TTC549 (cell line): ENCODE data around the gene FOXO6.

Experiments
- FAIRE-seq: peaks from 2 replicates; lab custom pipeline; 2012; peaks lifted over from hg19 to GRCh38; lab: Jason Lieb, UNC

FOXO6 gene

DNA sequence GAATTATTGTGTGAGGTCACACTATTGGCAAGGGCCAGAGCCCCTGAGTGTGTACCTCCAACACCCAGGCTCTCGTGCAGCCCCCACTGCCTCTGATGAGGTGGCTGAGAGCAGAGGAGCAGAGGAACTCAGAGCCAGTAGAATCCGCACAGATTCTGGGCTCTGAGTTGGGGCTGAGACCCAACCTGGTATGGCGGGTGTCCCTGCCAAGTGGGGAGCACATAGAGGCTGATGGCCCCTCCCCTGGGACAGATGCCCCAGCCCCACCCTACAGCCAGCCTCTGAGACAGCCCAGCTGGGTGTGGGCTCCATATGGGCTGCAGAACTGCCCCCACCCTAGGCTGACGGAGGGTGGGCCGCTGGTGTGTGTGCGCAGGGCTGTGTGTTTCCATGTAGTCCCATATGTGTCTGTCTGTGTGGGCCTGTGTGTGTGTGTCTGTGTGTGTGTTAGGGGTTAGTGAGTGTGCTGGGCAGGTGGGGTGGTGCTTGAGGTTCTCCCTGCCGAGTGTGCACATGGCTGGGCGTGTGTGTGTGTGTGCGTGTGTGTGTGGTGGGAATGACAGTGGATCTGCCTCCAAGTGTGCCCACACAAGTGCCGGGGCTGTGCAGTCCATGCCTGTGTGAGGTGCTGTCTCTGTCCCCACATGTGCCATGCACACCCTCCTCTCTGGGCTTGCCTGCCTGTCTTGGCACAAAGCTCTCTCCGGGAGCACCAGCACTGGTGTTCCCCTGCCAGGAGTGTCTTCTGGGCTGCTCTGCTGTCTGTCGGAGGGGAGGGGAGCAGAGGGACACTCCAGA, 24.4 kb downstream of the FOXO6 start:
- FAIRE-seq = no peak

DNA sequence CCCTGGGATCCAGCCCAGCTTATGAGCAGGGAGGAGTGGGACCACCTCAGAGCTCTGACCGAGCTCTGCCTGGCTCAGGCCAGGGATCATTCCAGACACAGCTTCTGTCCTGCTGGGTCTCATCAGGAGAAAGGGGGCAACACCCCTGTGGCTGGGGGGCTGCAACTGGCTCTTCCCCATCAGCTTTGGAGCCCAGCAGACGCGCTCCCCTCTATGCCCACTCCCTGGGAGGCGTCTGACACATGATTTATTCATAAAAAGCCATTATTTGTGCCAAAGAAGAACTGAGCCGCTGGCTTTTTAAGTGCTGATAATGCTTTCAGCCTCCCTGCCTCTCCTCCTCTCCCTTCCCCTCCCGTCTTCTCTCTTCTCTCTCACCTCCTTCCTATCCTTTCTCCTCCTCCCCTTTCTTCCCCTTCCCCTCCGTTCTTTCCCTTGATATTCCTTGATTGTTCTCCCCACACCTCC, 25.0 kb downstream of the FOXO6 start:
- no peak for FAIRE-seq

DNA sequence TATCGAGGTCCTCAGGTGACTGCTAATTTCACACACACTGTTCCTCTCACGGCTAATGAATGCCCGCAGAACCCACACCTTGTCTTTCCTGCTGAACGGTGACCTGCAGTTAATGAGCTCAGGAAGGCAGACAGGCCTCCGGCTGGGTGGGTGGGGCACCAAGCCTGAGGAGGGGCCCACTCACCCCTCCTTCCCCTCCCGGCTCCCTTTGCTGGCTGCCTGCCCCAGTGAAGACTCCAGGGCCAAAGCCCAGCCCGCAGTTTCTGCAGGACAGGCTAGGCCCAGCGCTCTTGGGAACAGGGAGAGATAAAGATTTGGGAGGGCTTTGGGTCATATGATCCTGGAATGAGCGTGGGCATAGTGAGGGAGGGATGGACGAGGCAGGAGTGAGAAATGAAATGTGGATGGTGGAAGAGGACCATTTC, 26.4 kb downstream of the FOXO6 start:
- FAIRE-seq = no peak

DNA sequence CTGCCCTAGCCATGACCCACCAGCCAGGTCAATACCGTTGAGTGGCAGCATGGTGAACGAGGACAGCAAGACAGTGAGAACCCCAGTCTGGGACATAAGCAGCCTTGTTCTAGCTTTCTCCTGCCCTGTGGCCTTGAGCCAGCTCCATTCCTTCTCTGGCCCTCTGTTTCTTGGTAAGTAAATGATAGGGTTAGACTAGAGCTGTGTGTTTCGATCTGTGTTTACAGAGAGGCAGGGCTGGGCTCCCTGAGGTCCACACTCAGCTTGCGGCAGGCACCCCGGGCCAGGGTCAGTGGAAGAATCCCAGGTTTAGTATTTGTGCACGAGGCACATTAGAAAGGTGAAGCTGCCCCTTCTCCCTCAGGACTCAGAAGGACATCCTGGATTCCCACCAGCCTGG, 27.3 kb downstream of the FOXO6 start:
- no peak for FAIRE-seq

DNA sequence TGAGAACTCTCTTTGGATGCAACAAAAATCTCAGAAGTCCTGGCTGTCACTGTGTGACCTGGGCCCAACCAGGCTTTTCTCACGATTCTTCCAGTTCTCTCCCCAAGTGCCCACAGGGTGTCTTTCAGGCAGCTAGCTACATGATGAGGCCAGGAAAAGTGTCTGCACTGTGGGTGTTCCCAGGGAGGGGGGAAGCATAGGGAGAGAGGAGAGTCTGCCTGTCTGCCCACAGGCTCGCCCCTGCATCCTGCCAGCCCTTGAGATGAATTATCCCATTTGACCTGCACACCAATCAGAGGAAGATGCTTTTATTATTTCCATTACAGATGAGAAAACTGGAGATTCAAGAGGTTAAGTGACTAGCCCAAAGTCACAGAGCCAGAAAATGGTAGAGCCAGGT, 27.8 kb downstream of the FOXO6 start:
- FAIRE-seq = no peak

DNA sequence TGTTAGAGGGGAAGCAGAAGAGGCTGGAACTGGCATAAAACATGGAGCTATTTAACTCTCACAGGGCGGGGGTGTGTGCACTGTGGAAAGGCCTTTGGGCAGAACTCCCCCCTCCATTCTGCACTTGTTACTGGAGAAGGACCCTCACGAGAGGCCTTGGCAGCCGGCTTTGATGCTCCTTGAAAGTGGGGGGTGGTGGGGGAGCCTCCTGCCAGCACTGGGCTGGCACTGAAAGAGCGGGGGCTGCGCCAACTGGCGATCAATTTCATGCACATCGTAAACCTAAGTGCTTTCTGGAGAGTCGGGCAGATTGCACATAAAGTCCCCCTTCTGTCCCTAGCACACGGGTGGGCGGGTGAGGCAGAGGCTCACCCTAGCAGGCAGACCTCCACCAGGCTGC, 28.9 kb downstream of the FOXO6 start:
- FAIRE-seq = no peak

DNA sequence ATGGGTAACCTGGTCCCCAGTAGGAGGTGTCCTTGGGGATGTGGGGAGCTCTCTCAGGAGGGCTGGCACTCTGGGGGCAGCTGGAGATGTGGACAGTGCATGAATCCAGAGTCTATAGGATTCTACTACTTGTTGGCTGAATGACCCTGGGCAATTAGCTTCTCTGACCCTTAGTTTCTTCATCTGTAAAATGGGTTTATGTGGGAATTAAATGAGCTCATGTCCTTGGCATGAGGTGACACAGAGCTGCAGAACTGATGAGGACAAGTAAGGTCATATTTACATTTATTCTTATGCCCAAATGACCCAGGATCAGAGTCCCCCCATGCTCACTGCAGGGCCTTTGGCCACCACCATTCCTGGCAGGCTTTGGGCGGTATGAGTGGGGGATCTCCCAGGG, 29.3 kb downstream of the FOXO6 start:
- no peak for FAIRE-seq

DNA sequence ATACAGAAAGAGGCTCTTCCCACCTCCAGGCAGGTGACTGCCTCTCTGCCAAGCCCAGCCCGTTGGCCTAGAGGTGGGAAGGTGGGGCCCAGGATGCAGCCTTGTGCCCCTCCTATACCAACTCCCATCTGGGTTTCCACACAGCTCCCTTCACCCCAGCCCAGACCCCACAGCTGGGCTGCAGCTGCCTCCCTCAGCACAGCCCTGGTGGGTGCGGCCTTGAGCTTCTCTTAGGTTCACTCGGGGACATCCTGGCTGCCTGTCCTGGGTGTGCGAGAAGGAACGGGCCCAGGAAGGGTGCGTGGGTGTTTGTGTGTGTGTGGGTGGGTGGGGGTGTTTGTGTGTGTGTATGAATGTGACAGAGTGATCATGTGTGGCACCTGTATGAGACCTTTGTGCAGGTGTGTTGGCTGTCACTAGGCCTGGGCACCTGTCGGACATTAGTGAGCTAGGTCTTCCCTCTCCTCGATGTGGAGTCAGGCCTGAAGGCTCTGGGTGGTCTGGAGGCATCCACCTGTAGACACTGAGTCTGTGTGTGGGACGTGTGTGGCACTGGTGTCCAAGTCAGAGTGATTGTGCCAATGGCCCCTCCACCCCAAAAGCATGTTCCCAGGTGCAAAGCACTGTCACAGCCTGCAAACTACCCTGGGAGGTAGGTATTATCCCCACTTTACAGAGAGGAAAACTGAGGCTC, 30.7 kb downstream of the FOXO6 start:
- no peak for FAIRE-seq

DNA sequence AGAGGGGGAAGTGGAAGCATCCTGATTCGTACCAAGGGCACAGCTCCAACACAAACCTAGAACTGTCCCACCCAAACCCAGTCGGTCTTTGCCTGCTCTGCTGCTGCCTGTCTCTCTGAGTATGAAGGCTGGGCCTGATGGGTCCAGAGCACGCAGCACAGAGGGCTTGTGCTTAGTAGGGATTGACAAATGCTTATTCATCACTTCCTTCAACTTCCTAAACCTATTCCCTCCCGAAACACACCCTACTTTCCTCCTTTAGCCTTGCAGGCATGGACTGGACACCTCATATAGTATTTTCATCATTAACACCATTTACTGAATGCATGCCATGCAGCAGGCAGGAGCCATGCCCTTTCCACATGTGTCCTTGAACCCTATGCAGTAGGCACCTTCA, 31.3 kb downstream of the FOXO6 start:
- no peak for FAIRE-seq

DNA sequence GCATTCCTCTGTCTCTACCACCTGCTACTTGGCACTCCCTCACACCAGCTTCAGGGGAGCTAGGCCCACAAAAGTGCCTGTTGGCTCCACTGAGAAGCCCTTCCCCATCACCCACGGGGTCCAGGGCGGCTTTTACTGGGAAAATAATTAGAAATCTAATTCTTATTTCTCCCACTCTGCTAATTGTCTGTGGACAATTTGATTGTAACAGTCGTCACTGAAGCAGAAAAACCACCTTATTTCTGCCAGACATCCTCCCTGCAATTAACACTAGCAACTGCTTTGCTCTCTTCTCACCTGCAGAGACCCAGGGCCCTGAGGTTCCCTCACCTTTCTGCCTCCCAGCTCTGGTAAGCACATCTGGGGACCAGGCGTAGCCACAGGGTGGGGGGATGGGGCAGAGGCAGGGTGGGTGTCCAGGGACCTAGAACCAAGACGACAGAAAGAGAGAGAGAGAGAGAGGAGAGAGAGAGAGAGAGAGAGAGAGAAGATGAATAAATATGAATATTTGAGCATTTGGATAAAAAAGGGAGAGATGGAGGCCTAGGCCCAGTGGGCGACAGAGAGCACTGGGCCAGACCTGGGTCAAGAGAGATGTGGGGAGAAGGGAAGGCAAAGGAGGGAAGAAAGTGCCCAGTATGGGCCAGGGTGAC, 32.6 kb downstream of the FOXO6 start:
- no peak for FAIRE-seq

DNA sequence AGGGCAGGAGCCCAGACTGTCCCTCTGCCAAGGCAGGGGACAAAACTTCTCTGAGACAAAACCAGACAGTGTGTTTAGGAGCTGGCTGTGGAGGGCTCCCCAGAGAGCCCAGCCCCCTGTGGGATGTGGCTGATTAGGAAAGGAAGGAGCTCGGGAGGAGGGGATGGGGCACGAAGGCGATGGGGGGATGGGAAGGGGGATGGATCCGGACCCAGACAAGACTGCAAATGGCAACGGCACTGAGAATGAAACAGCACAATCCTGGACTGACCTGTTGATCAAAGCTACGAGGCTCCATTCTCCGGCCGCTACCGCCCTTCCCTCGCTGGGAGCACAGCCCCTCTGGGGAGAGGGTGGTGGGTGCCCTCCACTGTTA, 33.1 kb downstream of the FOXO6 start:
- FAIRE-seq = no peak

DNA sequence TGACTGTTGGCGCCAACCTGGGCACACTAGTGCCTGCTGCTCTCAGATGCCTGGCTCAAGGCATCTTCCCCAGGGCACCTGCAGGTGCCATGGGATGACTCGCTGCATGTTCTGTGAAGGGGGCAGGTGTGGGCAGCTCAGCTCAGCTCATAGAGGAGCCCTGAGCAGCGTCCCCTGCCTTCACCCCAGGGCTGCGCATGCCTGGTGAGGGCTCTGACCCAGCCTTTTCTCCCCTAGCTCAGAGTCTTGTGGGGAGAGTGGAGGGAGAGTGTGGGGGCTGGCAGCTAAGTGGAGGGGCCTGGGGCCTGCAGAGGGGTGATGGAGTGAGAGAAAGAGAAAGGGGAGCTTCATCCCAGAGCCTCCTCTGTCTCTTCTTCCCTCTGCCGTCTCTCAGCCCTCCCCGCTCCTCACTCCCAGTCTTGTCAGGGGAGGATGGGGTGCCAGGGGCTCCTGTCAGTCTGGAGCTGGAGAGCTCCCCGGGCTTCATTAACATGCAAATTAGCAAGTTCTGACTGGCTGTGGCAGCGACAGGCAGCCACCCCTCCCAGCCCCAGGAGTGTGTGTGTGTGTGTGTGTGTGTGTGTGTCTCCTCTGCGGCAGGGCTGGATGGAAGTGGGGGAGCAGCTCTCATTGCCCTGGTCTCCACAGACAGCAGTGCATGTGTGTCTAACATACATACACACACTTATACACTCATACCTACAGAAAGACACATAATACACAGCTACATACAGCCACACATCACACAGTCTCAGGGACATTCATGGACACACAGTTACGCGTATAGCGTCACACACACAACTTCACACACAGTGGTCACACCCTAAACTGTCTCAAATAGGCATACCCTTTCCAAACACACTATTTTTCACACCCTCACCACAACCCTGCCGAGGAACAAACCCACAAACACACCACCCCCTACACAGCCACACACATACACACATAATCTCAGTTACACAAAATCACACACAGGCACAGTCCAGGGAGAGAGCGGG, 34.0 kb downstream of the FOXO6 start:
- FAIRE-seq = no peak

DNA sequence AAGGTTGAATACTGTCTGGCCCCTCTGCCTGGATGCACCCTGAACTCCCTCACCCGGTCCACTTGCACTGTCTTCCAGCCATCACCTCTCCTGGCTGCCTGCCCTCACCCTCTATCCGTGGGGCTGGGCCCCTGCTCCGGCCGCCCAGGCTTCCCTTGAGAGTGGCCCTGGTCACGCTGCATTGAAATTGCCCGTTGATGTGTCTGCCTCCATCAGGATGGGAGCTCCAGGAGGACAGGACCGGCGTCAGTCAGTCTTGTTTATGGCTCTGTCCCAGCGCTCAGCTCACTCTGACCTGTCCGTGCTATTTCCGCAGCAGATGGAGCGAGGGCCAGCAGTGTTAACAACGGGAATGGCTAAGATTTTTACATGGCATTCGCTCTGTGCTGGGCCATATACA, 34.9 kb downstream of the FOXO6 start:
- FAIRE-seq = no peak

DNA sequence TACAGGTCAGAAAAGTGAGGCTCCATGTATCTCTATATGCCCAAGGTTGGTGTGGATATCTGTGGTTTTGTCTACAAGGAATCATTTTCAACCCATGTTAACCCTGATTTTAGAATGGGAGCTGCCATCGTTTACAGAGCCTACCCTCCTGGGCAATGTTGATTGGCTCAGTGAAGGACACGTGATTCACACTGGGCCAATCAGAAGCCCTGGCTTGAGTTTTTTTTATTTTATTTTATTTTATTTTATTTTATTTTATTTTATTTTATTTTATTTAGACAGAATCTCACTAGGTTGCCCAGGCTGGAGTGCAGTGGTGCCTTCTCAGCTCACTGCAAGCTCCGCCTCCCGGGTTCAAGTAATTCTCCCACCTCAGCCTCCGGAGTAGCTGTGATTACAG, 35.8 kb downstream of the FOXO6 start:
- no peak for FAIRE-seq

DNA sequence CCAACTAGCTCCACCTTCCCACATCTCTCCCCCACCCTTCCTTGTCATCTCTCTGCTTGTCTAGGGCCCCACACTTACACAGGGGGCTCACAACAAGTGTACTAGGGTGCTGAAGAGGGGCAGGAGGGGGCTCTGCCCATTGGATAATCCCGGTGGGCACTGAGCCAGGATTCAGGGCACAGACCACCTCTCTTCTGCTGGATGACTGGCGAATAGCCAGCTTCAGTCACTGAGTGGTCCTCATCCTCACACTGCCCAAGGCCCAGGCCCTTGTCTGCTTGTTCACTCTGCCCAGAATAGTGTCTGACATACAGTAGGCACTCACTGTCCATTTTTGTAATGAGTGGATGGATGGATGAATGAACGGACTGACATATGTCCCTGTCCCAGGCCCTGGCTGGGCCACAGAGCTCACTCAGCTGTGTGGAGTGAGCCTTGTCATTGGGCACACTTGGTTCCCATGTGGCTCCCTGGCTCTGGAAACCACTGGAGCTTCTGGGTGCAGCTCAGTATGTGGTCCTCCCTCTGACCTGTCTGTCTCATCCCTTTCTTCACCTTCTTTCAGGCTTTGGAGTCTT, 36.6 kb downstream of the FOXO6 start:
- FAIRE-seq = no peak

DNA sequence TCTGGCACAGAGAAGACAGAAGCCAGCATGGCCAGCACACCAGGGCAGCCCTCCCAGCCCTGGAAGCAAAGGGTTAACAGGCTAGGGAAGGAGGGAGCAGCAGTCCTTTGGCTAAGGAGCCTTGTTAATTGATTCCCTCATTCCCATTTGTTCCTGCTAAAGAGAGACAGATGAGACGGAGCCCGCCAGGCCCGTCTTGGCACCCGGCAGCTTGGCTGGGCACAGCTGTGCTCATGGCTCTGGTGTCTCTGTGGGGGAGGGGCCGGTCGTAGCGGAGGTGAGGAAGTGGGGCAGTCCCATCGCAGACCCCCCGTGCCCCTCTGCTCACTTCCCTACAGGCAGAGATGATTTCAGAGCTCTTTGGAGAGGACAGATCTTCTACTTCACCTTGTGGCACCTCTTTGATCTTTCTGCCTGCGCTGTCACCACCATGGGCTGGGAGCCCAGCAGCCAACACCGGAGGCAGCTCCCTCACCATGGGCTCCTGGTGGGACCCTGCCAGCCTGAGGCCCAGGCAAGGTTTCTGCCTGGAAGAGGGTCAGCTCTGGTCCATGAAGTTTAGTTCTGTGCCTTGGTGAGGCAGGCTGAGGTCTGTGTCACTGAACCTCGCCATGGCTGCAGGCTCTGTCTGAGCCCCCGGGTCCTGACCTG, 38.0 kb downstream of the FOXO6 start:
- FAIRE-seq = no peak

DNA sequence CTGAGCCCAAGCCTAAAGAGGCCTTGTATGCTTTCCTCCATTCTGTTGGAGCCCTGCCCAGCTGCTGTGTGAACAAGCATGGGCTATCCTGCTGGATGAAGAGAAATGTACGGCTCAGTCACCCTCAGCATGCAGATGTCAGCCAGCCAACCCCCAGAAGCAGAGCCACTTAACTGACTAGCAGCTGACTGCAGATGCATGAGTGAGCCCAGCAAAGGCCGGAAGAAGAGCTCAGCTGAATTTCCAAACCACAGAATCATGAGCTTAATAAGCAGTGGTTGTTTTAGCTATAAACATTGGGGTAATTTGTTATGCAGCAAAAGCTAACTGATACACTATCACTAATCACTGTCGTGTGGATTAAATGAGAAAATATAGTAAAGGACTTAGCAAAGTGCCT, 39.0 kb downstream of the FOXO6 start:
- FAIRE-seq = no peak

DNA sequence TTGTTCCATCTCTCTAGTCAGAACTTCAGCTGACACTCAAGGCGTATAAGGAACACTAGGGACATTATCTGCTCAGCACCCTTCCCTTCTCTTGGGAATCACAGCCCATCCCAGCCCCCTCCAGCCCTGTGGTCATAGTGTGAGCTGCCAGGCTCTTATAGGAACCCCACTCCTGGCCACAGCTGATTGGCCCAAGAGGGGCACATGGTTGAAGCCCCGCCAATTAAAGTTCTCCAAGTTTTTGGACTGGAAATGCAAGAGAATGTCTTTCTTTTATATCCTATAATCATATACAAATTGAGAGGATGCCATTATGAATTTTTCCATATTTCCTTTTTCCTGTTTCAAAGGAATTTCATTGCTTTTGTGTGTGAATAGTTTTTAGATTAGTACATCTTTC, 40.7 kb downstream of the FOXO6 start:
- no peak for FAIRE-seq

DNA sequence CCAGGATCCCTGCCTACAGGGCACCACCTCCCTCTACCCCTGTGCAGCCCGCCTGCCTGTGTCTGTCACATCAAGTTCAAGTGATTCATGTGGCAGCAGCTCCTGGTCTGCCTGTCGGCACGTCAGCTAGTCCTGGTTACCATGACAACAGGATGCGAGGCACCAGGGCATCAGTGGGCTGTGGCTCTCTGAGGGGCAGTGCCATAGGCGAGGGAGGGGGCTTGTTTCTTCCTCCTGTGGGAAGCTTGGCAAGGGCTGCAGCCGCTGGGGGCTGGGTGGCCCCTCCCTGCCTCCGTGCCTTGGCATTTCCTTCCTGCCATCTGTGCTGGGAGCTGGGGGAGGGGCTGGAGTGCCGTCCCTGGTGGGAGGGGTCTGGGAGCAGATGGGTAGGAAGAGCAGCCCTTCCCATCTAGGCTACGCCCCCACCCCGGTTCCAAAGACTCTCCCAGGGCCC, 43.1 kb downstream of the FOXO6 start:
- no peak for FAIRE-seq

DNA sequence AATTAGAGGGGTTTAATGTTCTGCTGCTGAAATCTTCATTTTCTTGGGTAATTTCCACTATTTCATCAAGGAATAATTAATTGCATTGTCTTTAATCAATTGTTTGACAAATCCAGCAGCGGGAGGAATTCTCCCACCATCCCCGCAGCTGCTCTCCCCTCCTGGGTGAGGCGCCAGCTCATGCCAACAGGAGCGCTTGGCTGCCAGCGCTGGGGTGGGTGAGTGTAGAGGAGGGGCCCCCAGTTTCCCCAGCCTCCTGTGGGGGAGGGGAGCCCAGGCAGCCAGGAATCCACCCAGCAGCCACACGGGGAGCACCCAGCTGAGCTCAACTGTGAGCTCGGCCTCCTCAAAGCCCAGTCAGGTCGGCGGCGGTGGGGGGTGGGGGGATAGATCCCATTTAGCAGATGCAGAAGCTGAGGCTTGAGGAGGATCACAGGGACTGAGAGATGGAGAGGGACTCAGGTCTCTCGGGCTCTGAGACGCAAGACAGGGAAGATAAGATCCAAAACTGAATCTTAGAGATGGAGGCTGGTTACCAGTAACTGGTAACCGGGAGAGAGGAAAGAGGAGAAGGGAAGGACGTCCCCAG, 46.5 kb downstream of the FOXO6 start:
- no peak for FAIRE-seq

DNA sequence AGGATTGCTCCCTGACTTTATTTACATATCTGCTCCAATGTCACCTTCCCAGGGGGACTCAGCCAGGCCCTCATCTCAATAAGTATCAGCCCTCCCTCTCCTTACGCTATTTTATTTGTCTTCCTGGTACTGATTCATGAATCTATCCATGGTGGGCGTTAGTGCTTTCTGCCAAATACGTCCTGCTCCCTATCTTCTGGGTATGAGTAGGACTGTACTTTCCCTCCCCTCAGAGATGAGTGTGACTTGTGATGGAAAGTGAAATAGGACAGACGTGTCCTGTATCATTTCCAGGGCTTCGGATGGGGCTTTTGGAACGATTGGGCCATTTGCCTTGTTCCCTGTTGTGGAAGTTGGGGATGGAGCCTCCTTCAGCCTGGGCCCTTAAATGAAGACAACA, 47.5 kb downstream of the FOXO6 start:
- no peak for FAIRE-seq
